Right lobe of liver (tissue), 4 donors: ENCODE measurements around the gene SLC39A11.

Experiments
- CTCF ChIP-seq, 4 donors: fragments of 200-600 bp in 3 of 4; fragments of 450-650 bp in 1 of 4; IDR thresholded peaks; one replicate each; pipeline versions ENCODE4 v1.5.1 to v1.8.0; 2016 to 2022; ENCODE audit warnings: antibody characterized with exemption in 4 of 4, mild to moderate bottlenecking in 2 of 4
- POLR2A ChIP-seq: fragments of 450-650 bp; IDR thresholded peaks from one replicate; pipeline ENCODE4 v1.6.1; 2017; ENCODE audit warnings: antibody characterized with exemption, mild to moderate bottlenecking
- donor health status: DM: no; HTN: no; CAD: no.
- donor health status: DM: no; HTN: no; CAD: no.
- donor health status: DM: no; HTN: yes; CAD: no.

GRCh38 chr17:72822358-72823023 is 270.0 kb downstream of the SLC39A11 start:
- TF ChIP-seq CTCF (IDR thresholded peaks at IDR 0.05), result no peak
- TF ChIP-seq POLR2A, result no peak
